Spleen (tissue), 11 donors: ENCODE data around the gene CPLX3. TPM values are rescaled to one million over a fixed set of nuclear protein-coding genes. Genes with fewer than 3 reads are reported as not detected.

Source experiments
- DNase-seq: peaks from one replicate; pipeline ENCODE4 v3.0.0-alpha.2; 2020
- H3K27ac ChIP-seq, 8 donors: fragments of 200-600 bp; sonication (generic) in 7 of 8; 1 replicate in 4 of 8; 2 replicates in 4 of 8; pipeline versions ENCODE4 v1.5.0 to v1.8.0; 2016 to 2021; ENCODE audit warnings: inconsistent platforms in 4 of 8, mild to moderate bottlenecking in 4 of 8, moderate library complexity in 1 of 8
- H3K27me3 ChIP-seq, 7 donors: fragments of 200-600 bp; sonication (generic) in 6 of 7; replicated peaks in 1 of 7; 1 replicate in 4 of 7; 2 replicates in 3 of 7; pipeline versions ENCODE4 v1.5.0 to v1.8.0; 2016 to 2021; ENCODE audit warnings: inconsistent platforms in 3 of 7, mild to moderate bottlenecking in 1 of 7
- H3K36me3 ChIP-seq, 6 donors: fragments of 200-600 bp; sonication (generic) in 5 of 6; 1 replicate in 4 of 6; 2 replicates in 2 of 6; pipeline versions ENCODE4 v1.5.0 to v1.8.0; 2016 to 2021; ENCODE audit warnings: inconsistent platforms in 2 of 6
- H3K4me1 ChIP-seq, 6 donors: fragments of 200-600 bp; sonication (generic) in 5 of 6; 1 replicate in 3 of 6; 2 replicates in 3 of 6; pipeline versions ENCODE4 v1.5.0 to v1.8.0; 2016 to 2021; ENCODE audit warnings: inconsistent platforms in 3 of 6
- H3K4me3 ChIP-seq, 8 donors: fragments of 200-600 bp; sonication (generic) in 7 of 8; 1 replicate in 4 of 8; 2 replicates in 4 of 8; pipeline versions ENCODE4 v1.5.0 to v1.8.0; 2016 to 2021; ENCODE audit warnings: inconsistent platforms in 4 of 8, mild to moderate bottlenecking in 4 of 8, moderate library complexity in 2 of 8
- H3K9me3 ChIP-seq, 8 donors: fragments of 200-600 bp; sonication (generic) in 7 of 8; 1 replicate in 4 of 8; 2 replicates in 4 of 8; pipeline versions ENCODE4 v1.5.0 to v1.8.0; 2016 to 2021; ENCODE audit warnings: inconsistent platforms in 4 of 8
- CTCF ChIP-seq, 11 experiments: fragments of 200-600 bp in 7 of 11; fragments of 450-650 bp in 4 of 11; sonication (generic) in 4 of 11; IDR thresholded peaks in 8 of 11; conservative IDR thresholded peaks in 3 of 11; 1 replicate in 7 of 11; 2 replicates in 4 of 11; pipeline versions ENCODE4 v1.4.0 to v1.8.0; 2016 to 2021; ENCODE audit warnings: antibody characterized with exemption in 11 of 11, inconsistent platforms in 4 of 11, mild to moderate bottlenecking in 1 of 11
- POLR2A ChIP-seq, 3 donors: fragments of 450-650 bp; IDR thresholded peaks; one replicate each; pipeline ENCODE4 v1.5.1; 2017; ENCODE audit warnings: antibody characterized with exemption in 3 of 3, mild to moderate bottlenecking in 1 of 3
- POLR2AphosphoS5 ChIP-seq, 3 donors: sonication (generic); formaldehyde crosslinking; IDR thresholded peaks; one replicate each; pipeline ENCODE4 v1.5.1; 2017; ENCODE audit warnings: antibody characterized with exemption in 3 of 3
- WGBS, 5 donors: extraction: QIAGEN DNeasy Blood & Tissue Kit in 3 of 5; methylation state at CpG; one replicate each; pipeline versions ENCODE4 v1.1.5 to v1.1.7; 2013 to 2018; 5-methylcytosine and 5-hydroxymethylcytosine counted together
- intact Hi-C: fragments of 100-400 bp; cut with DNase I; formaldehyde crosslinking; loops from one replicate; pipeline ENCODE4 v1.15.0; 2023; ENCODE audit warnings: low total_unique reads
- polyA plus RNA-seq, 3 donors: library from polyadenylated mRNA; stranded (reverse); fragments of 200-250 nt; gene quantifications; one replicate each; pipeline ENCODE4 v1.2.1, GENCODE V29; 2013
- total RNA-seq, 7 donors: library from RNA; depleted of rRNA in 3 of 7; stranded (reverse); fragments of >200 nt in 3 of 7; fragmentation: NEBNext Ultra II Directional in 4 of 7; extraction: Animal tissue kit (Norgen Biotek cat#: 25700) in 4 of 7; gene quantifications; one replicate each; pipeline versions ENCODE4 v1.1.0 to v1.2.1, GENCODE V29; 2016 to 2021
- donor health status: healthy with polysubstance abuse.
- donor health status: DM: no; HTN: no; CAD: no; lungs with moderate emphysema.
- donor health status: DM: no; HTN: no; CAD: no.
- donor health status: Bipolar disorder and iron deficiency.
- donor health status: healthy.
- donor health status: DM: no; HTN: no; CAD: no.
- donor health status: DM: yes; HTN: yes; CAD: no.

The CPLX3 gene
- total and polyA plus RNA-seq, 10 donors = 17.7 to 207 (median 39.1) TPM

GRCh38 chr15:74863239-74864056 lies 37.0 kb downstream of the CPLX3 start:
- peaks cover 32 to 98% (median 71%) of the 10 kb centered on the region in 6 donors for H3K4me1 ChIP-seq
- TF ChIP-seq POLR2AphosphoS5 (IDR thresholded peaks at IDR 0.05) = no peak
- TF ChIP-seq CTCF (IDR thresholded peaks at IDR 0.05 in 8 of 11, conservative IDR thresholded peaks at IDR 0.05 in 3 of 11) = no peak
- TF ChIP-seq POLR2A (IDR thresholded peaks at IDR 0.05) = no peak
- H3K36me3 ChIP-seq = peaks cover 0 to 42% (median 0%) of the 10 kb centered on the region in 6 donors
- H3K4me3 ChIP-seq = no peak overlapping the region
- peak overlapping the region in 5 of 8 donors; percentile 8 to 98 (median 36) for H3K27ac ChIP-seq
- no peak for DNase-seq
- intact Hi-C loops = no loop called here
- H3K27me3 ChIP-seq = no peaks in the 10 kb centered on the region
- WGBS, 5 donors = 72 to 80% (median 73%) methylated on average over 11 of the region's 11 CpGs
- H3K9me3 ChIP-seq = no peaks in the 10 kb centered on the region

- Histone ChIP-seq H3K4me3 (no peak overlapping the region), H3K27me3 (no peaks in the 10 kb centered on the region), H3K27ac (peak overlapping the region in 5 of 8 donors; percentile 2 to 98 (median 64)), H3K36me3 (peaks cover 0 to 44% (median 0%) of the 10 kb centered on the region in 6 donors), H3K4me1 (peaks cover 34 to 98% (median 72%) of the 10 kb centered on the region in 6 donors), H3K9me3 (no peaks in the 10 kb centered on the region)
- 83 to 89% (median 88%) methylated on average over 6 of the region's 6 CpGs for WGBS, 5 donors
- intact Hi-C loops = no loop called here
- no peak for DNase-seq
- TF ChIP-seq CTCF (IDR thresholded peaks at IDR 0.05 in 8 of 11, conservative IDR thresholded peaks at IDR 0.05 in 3 of 11) (no peak), POLR2AphosphoS5 (IDR thresholded peaks at IDR 0.05) (no peak), POLR2A (IDR thresholded peaks at IDR 0.05) (no peak)
These were observed 37.9 kb downstream of the CPLX3 start for GRCh38 chr15:74864296-74864695.

GRCh38 chr15:74865316-74865715 lies 38.9 kb downstream of the CPLX3 start:
- H3K4me3 ChIP-seq = no peak overlapping the region
- intact Hi-C loops = no loop called here
- H3K27me3 ChIP-seq = no peaks in the 10 kb centered on the region
- TF ChIP-seq CTCF (IDR thresholded peaks at IDR 0.05 in 8 of 11, conservative IDR thresholded peaks at IDR 0.05 in 3 of 11) (no peak), POLR2A (IDR thresholded peaks at IDR 0.05) (no peak), POLR2AphosphoS5 (IDR thresholded peaks at IDR 0.05) (no peak)
- H3K36me3 ChIP-seq = peaks cover 0 to 44% (median 0%) of the 10 kb centered on the region in 6 donors
- peak overlapping the region in 5 of 8 donors; percentile 64 to 98 (median 92) for H3K27ac ChIP-seq
- 62 to 81% (median 73%) methylated on average over 2 of the region's 2 CpGs for WGBS, 5 donors
- peaks cover 40 to 98% (median 72%) of the 10 kb centered on the region in 6 donors for H3K4me1 ChIP-seq
- H3K9me3 ChIP-seq = no peaks in the 10 kb centered on the region
- DNase-seq = no peak

- 76 to 91% (median 88%) methylated on average over 6 of the region's 6 CpGs for WGBS, 5 donors
- no peak for DNase-seq
- H3K4me1 ChIP-seq = peaks cover 48 to 98% (median 75%) of the 10 kb centered on the region in 6 donors
- peaks cover 0 to 38% (median 0%) of the 10 kb centered on the region in 6 donors for H3K36me3 ChIP-seq
- H3K4me3 ChIP-seq = no peak overlapping the region
- peak overlapping the region; percentile 19 to 99 (median 92) for H3K27ac ChIP-seq
- TF ChIP-seq CTCF (IDR thresholded peaks at IDR 0.05 in 8 of 11, conservative IDR thresholded peaks at IDR 0.05 in 3 of 11) = no peak
- no peak for TF ChIP-seq POLR2AphosphoS5 (IDR thresholded peaks at IDR 0.05)
- no peak for TF ChIP-seq POLR2A (IDR thresholded peaks at IDR 0.05)
- no peaks in the 10 kb centered on the region for H3K27me3 ChIP-seq
- H3K9me3 ChIP-seq = no peaks in the 10 kb centered on the region
- intact Hi-C loops = no loop called here
These were observed 39.7 kb downstream of the CPLX3 start for GRCh38 chr15:74866090-74866489.
